Skeletal muscle satellite cell (primary cell): Measurements from ENCODE around the gene EPB41.
"Not testable (repeated sequence)": the region's sequence is repeated elsewhere in the genome, so short reads cannot be mapped to it uniquely, and the experiment has no call there.

Experiments
- H3K27me3 ChIP-seq: 2 replicates; pipeline ENCODE4 v1.7.0; 2013; ENCODE audit warnings: low read length; ENCODE audit not compliant: control insufficient read depth, insufficient read depth
- H3K36me3 ChIP-seq: 2 replicates; pipeline ENCODE4 v1.7.0; 2013; ENCODE audit warnings: mild to moderate bottlenecking, control low read depth, low read length; ENCODE audit not compliant: insufficient read depth
- H3K4me1 ChIP-seq: 2 replicates; pipeline ENCODE4 v1.7.0; 2013; ENCODE audit warnings: low read length; ENCODE audit not compliant: control insufficient read depth, insufficient read depth
- H3K4me2 ChIP-seq: 2 replicates; pipeline ENCODE4 v1.7.0; 2013; ENCODE audit warnings: mild to moderate bottlenecking, low read length
- H3K4me3 ChIP-seq: 2 replicates; pipeline ENCODE4 v1.7.0; 2013; ENCODE audit warnings: low read length
- H3K9ac ChIP-seq: 2 replicates; pipeline ENCODE4 v1.7.0; 2013; ENCODE audit warnings: mild to moderate bottlenecking, low read depth, low read length, moderate library complexity
- H3K9me3 ChIP-seq: replicated peaks from 2 replicates; pipeline ENCODE4 v1.7.0; 2013; ENCODE audit warnings: mild to moderate bottlenecking, control low read depth, low read length

Gene EPB41

GRCh38 chr1:29079916-29080629 lies 165.7 kb downstream of the EPB41 start:
- not testable (repeated sequence) for H3K9ac ChIP-seq, H3K36me3 ChIP-seq, H3K4me2 ChIP-seq, H3K27me3 ChIP-seq, H3K9me3 ChIP-seq, H3K4me1 ChIP-seq, H3K4me3 ChIP-seq

GRCh38 chr1:29081201-29081600 lies 166.8 kb downstream of the EPB41 start:
- H3K4me1 ChIP-seq = no peaks in the 10 kb centered on the region
- no peaks in the 10 kb centered on the region for H3K9me3 ChIP-seq
- no peaks in the 10 kb centered on the region for H3K27me3 ChIP-seq
- no peak overlapping the region for H3K4me3 ChIP-seq
- H3K36me3 ChIP-seq = no peaks in the 10 kb centered on the region
- no peak overlapping the region for H3K4me2 ChIP-seq
- no peak overlapping the region for H3K9ac ChIP-seq

- no peak overlapping the region for H3K4me2 ChIP-seq
- H3K27me3 ChIP-seq = no peaks in the 10 kb centered on the region
- no peak overlapping the region for H3K4me3 ChIP-seq
- H3K9me3 ChIP-seq = no peaks in the 10 kb centered on the region
- no peaks in the 10 kb centered on the region for H3K36me3 ChIP-seq
- no peaks in the 10 kb centered on the region for H3K4me1 ChIP-seq
- no peak overlapping the region for H3K9ac ChIP-seq
Observed at GRCh38 chr1:29082519-29082918, 168.2 kb downstream of the EPB41 start.

GRCh38 chr1:29083317-29084195 lies 169.2 kb downstream of the EPB41 start:
- Histone ChIP-seq H3K36me3 (no peaks in the 10 kb centered on the region), H3K4me3 (no peak overlapping the region), H3K9me3 (no peaks in the 10 kb centered on the region), H3K4me2 (no peak overlapping the region), H3K4me1 (no peaks in the 10 kb centered on the region), H3K27me3 (no peaks in the 10 kb centered on the region), H3K9ac (no peak overlapping the region)

- Histone ChIP-seq H3K27me3 (no peaks in the 10 kb centered on the region), H3K4me1 (no peaks in the 10 kb centered on the region), H3K36me3 (no peaks in the 10 kb centered on the region), H3K9ac (no peak overlapping the region), H3K4me2 (no peak overlapping the region), H3K9me3 (no peaks in the 10 kb centered on the region), H3K4me3 (no peak overlapping the region)
Observed at GRCh38 chr1:29084196-29084521, 169.8 kb downstream of the EPB41 start.

GRCh38 chr1:29090937-29091618 lies 176.7 kb downstream of the EPB41 start:
- H3K4me1 ChIP-seq = no peaks in the 10 kb centered on the region

GRCh38 chr1:29092704-29093103 lies 178.3 kb downstream of the EPB41 start:
- not testable (repeated sequence) for H3K4me1 ChIP-seq, H3K9me3 ChIP-seq, H3K27me3 ChIP-seq, H3K36me3 ChIP-seq, H3K4me2 ChIP-seq, H3K4me3 ChIP-seq, H3K9ac ChIP-seq

More at GRCh38 chr1:29090937-29091618, 176.7 kb downstream of the EPB41 start:
- Histone ChIP-seq H3K9me3 (no peaks in the 10 kb centered on the region), H3K9ac (no peak overlapping the region), H3K4me2 (no peak overlapping the region), H3K4me3 (no peak overlapping the region), H3K36me3 (no peaks in the 10 kb centered on the region), H3K27me3 (no peaks in the 10 kb centered on the region)

GRCh38 chr1:29094433-29094832 lies 180.1 kb downstream of the EPB41 start:
- Histone ChIP-seq H3K9me3 (no peaks in the 10 kb centered on the region), H3K4me2 (no peak overlapping the region), H3K27me3 (no peaks in the 10 kb centered on the region), H3K9ac (no peak overlapping the region), H3K4me1 (no peaks in the 10 kb centered on the region), H3K4me3 (no peak overlapping the region), H3K36me3 (no peaks in the 10 kb centered on the region)

- H3K9ac ChIP-seq = no peak overlapping the region
- H3K9me3 ChIP-seq = no peaks in the 10 kb centered on the region
- H3K4me2 ChIP-seq = no peak overlapping the region
- H3K4me3 ChIP-seq = no peak overlapping the region
- no peaks in the 10 kb centered on the region for H3K4me1 ChIP-seq
- no peaks in the 10 kb centered on the region for H3K36me3 ChIP-seq
- no peaks in the 10 kb centered on the region for H3K27me3 ChIP-seq
Observed at GRCh38 chr1:29094954-29095353, 180.6 kb downstream of the EPB41 start.

GRCh38 chr1:29096231-29096886 lies 182.0 kb downstream of the EPB41 start:
- H3K9ac ChIP-seq = no peak overlapping the region

GRCh38 chr1:29099286-29099685 lies 184.9 kb downstream of the EPB41 start:
- H3K4me3 ChIP-seq = no peak overlapping the region
- H3K4me1 ChIP-seq = no peaks in the 10 kb centered on the region
- H3K9me3 ChIP-seq = no peaks in the 10 kb centered on the region
- no peaks in the 10 kb centered on the region for H3K36me3 ChIP-seq
- no peak overlapping the region for H3K4me2 ChIP-seq
- H3K9ac ChIP-seq = no peak overlapping the region
- no peaks in the 10 kb centered on the region for H3K27me3 ChIP-seq

More at GRCh38 chr1:29096231-29096886, 182.0 kb downstream of the EPB41 start:
- Histone ChIP-seq H3K27me3 (no peaks in the 10 kb centered on the region), H3K9me3 (no peaks in the 10 kb centered on the region), H3K4me2 (no peak overlapping the region), H3K4me3 (no peak overlapping the region), H3K36me3 (no peaks in the 10 kb centered on the region), H3K4me1 (no peaks in the 10 kb centered on the region)
